Sigmoid colon (tissue), 4 donors: ENCODE measurements around the gene KLK5.

Source experiments
- POLR2A ChIP-seq, 2 donors: fragments of 450-650 bp; IDR thresholded peaks; one replicate each; pipeline ENCODE4 v1.6.1; 2016; ENCODE audit warnings: antibody characterized with exemption in 2 of 2, mild to moderate bottlenecking in 2 of 2, moderate library complexity in 2 of 2
- POLR2AphosphoS5 ChIP-seq, 4 donors: sonication (generic); formaldehyde crosslinking; IDR thresholded peaks; one replicate each; pipeline ENCODE4 v1.6.1; 2017; ENCODE audit warnings: antibody characterized with exemption in 4 of 4
- TF ChIP-seq, protein P1 (sequence below), 4 experiments: fragments of 450-650 bp in 3 of 4; fragments of 200-600 bp in 1 of 4; IDR thresholded peaks; one replicate each; pipeline ENCODE4 v1.5.1; 2016 to 2019; ENCODE audit warnings: antibody characterized with exemption in 4 of 4, mild to moderate bottlenecking in 3 of 4, moderate library complexity in 2 of 4

DNA sequence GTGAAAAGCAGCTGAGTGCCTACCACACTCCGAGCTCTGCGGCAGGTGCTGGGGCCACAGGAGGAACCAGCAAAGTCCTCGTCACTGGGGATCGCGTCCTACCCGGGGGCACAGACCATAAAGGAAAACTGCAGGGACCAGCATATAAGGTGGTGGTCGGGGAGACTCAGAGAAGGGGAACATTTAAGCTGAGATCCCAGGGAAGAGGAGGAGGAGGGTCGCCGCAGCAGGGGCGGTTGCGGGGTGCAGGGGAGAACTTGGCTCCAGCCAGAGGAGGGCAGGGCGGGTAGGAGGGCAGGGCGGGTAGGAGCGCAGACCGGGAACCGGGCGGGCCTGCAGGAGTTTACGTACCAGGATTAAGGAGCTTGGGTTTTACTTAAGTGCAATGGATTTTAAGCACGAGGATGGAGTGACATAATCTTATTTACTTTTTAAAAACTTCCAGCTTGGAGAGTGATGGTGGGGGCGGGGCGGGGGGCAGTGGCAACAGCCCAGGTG, 40.7 kb downstream of the KLK5 start:
- TF ChIP-seq, protein P1, sequence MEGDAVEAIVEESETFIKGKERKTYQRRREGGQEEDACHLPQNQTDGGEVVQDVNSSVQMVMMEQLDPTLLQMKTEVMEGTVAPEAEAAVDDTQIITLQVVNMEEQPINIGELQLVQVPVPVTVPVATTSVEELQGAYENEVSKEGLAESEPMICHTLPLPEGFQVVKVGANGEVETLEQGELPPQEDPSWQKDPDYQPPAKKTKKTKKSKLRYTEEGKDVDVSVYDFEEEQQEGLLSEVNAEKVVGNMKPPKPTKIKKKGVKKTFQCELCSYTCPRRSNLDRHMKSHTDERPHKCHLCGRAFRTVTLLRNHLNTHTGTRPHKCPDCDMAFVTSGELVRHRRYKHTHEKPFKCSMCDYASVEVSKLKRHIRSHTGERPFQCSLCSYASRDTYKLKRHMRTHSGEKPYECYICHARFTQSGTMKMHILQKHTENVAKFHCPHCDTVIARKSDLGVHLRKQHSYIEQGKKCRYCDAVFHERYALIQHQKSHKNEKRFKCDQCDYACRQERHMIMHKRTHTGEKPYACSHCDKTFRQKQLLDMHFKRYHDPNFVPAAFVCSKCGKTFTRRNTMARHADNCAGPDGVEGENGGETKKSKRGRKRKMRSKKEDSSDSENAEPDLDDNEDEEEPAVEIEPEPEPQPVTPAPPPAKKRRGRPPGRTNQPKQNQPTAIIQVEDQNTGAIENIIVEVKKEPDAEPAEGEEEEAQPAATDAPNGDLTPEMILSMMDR (IDR thresholded peaks at IDR 0.05) = no peak
- TF ChIP-seq POLR2AphosphoS5 (IDR thresholded peaks at IDR 0.05) = no peak
- TF ChIP-seq POLR2A (IDR thresholded peaks at IDR 0.05) = no peak
